Cardiac muscle cell (in vitro differentiated cells and primary cell): ENCODE measurements around the gene ADGRF5. TPM values are rescaled to one million over a fixed set of nuclear protein-coding genes. Genes with fewer than 3 reads are reported as not detected.

Experiments used
- DNase-seq, 2 donors: peaks; one replicate each; pipeline versions ENCODE4 v3.0.0 to v3.0.0-alpha.2; 2010 to 2017; ENCODE audit warnings: low read depth in 1 of 2, low spot score in 1 of 2
- H3K27ac ChIP-seq: fragments of 200-600 bp; sonication (generic); 2 replicates; pipeline ENCODE4 v1.5.1; 2016
- H3K27me3 ChIP-seq: fragments of 200-600 bp; sonication (generic); 2 replicates; pipeline ENCODE4 v1.6.0; 2016; ENCODE audit warnings: control low read depth
- H3K36me3 ChIP-seq: fragments of 200-600 bp; sonication (generic); 2 replicates; pipeline ENCODE4 v1.5.1; 2016; ENCODE audit warnings: control low read depth
- H3K4me1 ChIP-seq: fragments of 200-600 bp; sonication (generic); 2 replicates; pipeline ENCODE4 v1.8.1; 2017; ENCODE audit warnings: low read depth, mild to moderate bottlenecking, mixed run types
- H3K4me3 ChIP-seq: fragments of 200-600 bp; sonication (generic); 2 replicates; pipeline ENCODE4 v1.5.1; 2016; ENCODE audit warnings: mild to moderate bottlenecking
- H3K9me3 ChIP-seq: fragments of 200-600 bp; sonication (generic); 2 replicates; pipeline ENCODE4 v1.5.1; 2017; ENCODE audit warnings: low read depth, mild to moderate bottlenecking, control low read depth
- polyA plus RNA-seq: library from polyadenylated mRNA; unstranded; fragments of >200 nt; fragmentation: Nextera tagmentation; extraction: Ambion mirVana; gene quantifications from 2 replicates; pipeline ENCODE4 v1.2.1, GENCODE V29; 2016
- total RNA-seq: library from RNA; depleted of rRNA; stranded (reverse); fragments of >200 nt; gene quantifications from 2 replicates; pipeline ENCODE4 v1.2.3, GENCODE V29; 2016
- TF ChIP-seq, protein P1 (sequence below): IDR thresholded peaks from 2 replicates; pipeline ENCODE4 v1.5.1; 2012; ENCODE audit warnings: low read depth, mild to moderate bottlenecking, low read length

Gene ADGRF5
- 0.12 TPM in 1 of 2 replicates, not detected in the other for total RNA-seq
- 0.51 TPM in 1 of 2 replicates, not detected in the other for polyA plus RNA-seq

DNA sequence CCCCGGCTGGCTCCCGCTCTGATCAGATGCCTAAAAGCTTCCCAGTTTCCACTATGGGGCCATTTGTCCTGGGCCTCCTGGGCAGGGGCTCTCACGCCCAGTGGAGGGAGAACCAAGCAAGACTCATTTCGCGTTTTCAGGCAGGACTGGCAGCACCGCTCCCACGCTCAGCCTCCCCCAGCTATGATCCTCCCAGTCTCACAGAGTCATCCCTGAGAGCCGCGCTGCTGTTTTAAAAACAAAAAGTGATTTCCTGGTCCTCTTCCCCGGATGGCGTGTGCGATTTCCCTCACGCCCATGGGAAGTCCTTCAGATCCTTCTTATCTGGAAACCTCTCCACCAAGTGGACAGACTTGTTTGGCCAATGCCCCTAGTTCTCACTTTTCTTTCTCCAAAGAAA is at the start of gene ADGRF5:
Gene ADGRF5, minus strand, starts transcription at position 208 of the 400 bp plus-strand sequence. CDS start 15,176 bp downstream, outside the sequence.
- DNase-seq = no peak
- H3K27ac ChIP-seq = no peak within 1 kb of the TSS
- no peaks in the 10 kb centered on the region for H3K27me3 ChIP-seq
- H3K4me3 ChIP-seq = no peak within 1 kb of the TSS
- TF ChIP-seq, protein P1, sequence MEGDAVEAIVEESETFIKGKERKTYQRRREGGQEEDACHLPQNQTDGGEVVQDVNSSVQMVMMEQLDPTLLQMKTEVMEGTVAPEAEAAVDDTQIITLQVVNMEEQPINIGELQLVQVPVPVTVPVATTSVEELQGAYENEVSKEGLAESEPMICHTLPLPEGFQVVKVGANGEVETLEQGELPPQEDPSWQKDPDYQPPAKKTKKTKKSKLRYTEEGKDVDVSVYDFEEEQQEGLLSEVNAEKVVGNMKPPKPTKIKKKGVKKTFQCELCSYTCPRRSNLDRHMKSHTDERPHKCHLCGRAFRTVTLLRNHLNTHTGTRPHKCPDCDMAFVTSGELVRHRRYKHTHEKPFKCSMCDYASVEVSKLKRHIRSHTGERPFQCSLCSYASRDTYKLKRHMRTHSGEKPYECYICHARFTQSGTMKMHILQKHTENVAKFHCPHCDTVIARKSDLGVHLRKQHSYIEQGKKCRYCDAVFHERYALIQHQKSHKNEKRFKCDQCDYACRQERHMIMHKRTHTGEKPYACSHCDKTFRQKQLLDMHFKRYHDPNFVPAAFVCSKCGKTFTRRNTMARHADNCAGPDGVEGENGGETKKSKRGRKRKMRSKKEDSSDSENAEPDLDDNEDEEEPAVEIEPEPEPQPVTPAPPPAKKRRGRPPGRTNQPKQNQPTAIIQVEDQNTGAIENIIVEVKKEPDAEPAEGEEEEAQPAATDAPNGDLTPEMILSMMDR = no peak
- H3K36me3 ChIP-seq = no peaks in the 10 kb centered on the region
- H3K9me3 ChIP-seq = no peaks in the 10 kb centered on the region
- H3K4me1 ChIP-seq = no peaks in the 10 kb centered on the region

DNA sequence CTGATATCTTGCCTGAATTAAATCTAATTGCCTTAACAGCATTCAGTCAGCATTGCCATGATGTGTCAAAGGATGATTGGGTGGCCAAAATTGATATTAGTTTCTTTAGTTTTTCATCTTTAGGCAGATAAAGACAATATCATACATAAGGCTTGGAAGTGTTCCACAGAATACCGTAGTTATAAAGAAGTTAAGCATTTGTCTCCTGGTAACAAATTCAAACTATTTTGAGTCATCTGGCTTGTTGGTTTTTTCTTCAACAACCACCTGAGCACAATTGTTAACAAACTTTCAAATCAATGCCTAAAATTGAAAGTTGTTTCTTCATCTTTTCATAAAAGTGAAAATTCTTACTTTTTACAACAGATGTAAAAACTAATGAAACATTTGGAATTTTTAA is 47.5 kb upstream of the ADGRF5 start:
- H3K4me3 ChIP-seq = no peak overlapping the region
- no peak for DNase-seq
- no peaks in the 10 kb centered on the region for H3K4me1 ChIP-seq
- TF ChIP-seq, protein P1 = no peak
- no peaks in the 10 kb centered on the region for H3K36me3 ChIP-seq
- no peak overlapping the region for H3K27ac ChIP-seq
- no peaks in the 10 kb centered on the region for H3K9me3 ChIP-seq
- no peaks in the 10 kb centered on the region for H3K27me3 ChIP-seq

- H3K27ac ChIP-seq = no peak overlapping the region
- no peaks in the 10 kb centered on the region for H3K36me3 ChIP-seq
- H3K4me3 ChIP-seq = no peak overlapping the region
- TF ChIP-seq, protein P1 = no peak
- no peak for DNase-seq
- H3K4me1 ChIP-seq = no peaks in the 10 kb centered on the region
- no peaks in the 10 kb centered on the region for H3K27me3 ChIP-seq
- no peaks in the 10 kb centered on the region for H3K9me3 ChIP-seq
These were observed 46.1 kb upstream of the ADGRF5 start for GRCh38 chr6:46967826-46968349.

DNA sequence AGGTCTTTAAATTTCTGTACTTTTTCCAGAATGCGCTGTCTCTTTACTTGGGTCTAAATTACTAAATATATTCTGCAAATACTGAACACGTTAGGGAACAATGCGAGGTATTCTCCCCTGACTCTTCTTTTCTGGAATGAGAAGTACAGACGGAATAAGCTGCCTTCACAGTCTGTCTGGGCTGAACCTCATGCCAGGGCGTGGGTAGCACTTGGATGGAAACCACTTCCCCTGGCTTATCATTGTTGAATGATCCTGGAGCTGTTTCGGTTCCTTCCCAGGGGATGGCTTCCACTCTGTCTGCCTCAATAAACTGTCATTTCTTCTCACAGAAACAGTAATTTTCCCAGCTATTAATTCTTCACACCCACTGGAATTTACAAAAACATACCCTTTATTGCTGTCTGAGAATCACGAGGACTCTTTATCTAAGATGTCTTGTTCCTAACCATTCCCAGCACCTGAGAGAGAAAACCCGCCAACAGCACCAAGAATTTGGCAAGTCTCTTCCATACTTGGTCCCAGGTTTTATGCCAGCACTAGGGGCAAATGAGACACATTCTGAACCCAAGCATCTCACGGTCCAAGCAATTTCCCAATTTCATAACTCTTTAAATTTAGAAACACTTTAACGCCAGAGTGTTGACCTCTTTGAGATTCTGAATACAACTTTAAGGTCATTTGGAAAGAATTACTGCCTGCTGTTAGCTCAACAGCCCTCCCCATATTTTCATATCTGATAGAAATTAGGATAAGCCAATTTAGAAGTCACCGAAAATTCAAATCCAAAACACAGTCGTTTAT is 43.2 kb upstream of the ADGRF5 start:
- no peaks in the 10 kb centered on the region for H3K9me3 ChIP-seq
- peak in 1 of 2 donors; percentile 59 for DNase-seq
- no peak overlapping the region for H3K27ac ChIP-seq

GRCh38 chr6:46963626-46964025 is 41.9 kb upstream of the ADGRF5 start:
- H3K4me3 ChIP-seq = no peak overlapping the region
- no peaks in the 10 kb centered on the region for H3K27me3 ChIP-seq
- peak in 1 of 2 donors; percentile 90 for DNase-seq
- no peaks in the 10 kb centered on the region for H3K9me3 ChIP-seq
- TF ChIP-seq, protein P1 = no peak
- no peak overlapping the region for H3K27ac ChIP-seq
- H3K4me1 ChIP-seq = no peaks in the 10 kb centered on the region
- no peaks in the 10 kb centered on the region for H3K36me3 ChIP-seq

More for the DNA sequence above, 43.2 kb upstream of the ADGRF5 start:
- Histone ChIP-seq H3K36me3 (no peaks in the 10 kb centered on the region), H3K4me1 (no peaks in the 10 kb centered on the region), H3K27me3 (no peaks in the 10 kb centered on the region), H3K4me3 (no peak overlapping the region)
- TF ChIP-seq, protein P1 = no peak
